Gastroesophageal sphincter (tissue), 4 donors: ENCODE data around the gene TRPC4AP. TPM values are rescaled to one million over a fixed set of nuclear protein-coding genes. Genes with fewer than 3 reads are reported as not detected.
A peak's percentile ranks its signal among the peaks of the same experiment; 100 is the strongest.

ENCODE experiments used
- ATAC-seq: fragments of 150-250 bp; one replicate; pipeline ENCODE4 v1.9.1; 2016; ENCODE audit warnings: mild to moderate bottlenecking, moderate library complexity
- H3K27ac ChIP-seq, 4 donors: fragments of 200-600 bp; sonication (generic) in 3 of 4; 1 replicate in 3 of 4; 2 replicates in 1 of 4; pipeline ENCODE4 v1.5.1; 2016 to 2019
- H3K27me3 ChIP-seq: fragments of 200-600 bp; sonication (generic); one replicate; pipeline ENCODE4 v1.5.1; 2019
- H3K36me3 ChIP-seq, 2 donors: fragments of 200-600 bp; sonication (generic); one replicate each; pipeline ENCODE4 v1.5.1; 2019; ENCODE audit warnings: control low read depth in 1 of 2
- H3K4me1 ChIP-seq, 3 donors: fragments of 200-600 bp; sonication (generic); 1 replicate in 2 of 3; 2 replicates in 1 of 3; pipeline ENCODE4 v1.5.1; 2016 to 2019; ENCODE audit warnings: control low read depth in 2 of 3
- H3K4me3 ChIP-seq, 2 donors: fragments of 200-600 bp; sonication (generic); one replicate each; pipeline ENCODE4 v1.5.1; 2019; ENCODE audit warnings: mild to moderate bottlenecking in 1 of 2, moderate library complexity in 1 of 2
- H3K9me3 ChIP-seq, 3 donors: fragments of 200-600 bp; sonication (generic); one replicate each; pipeline ENCODE4 v1.5.1; 2017 to 2019; ENCODE audit warnings: control low read depth in 2 of 3
- CTCF ChIP-seq, 4 experiments: fragments of 200-600 bp in 2 of 4; fragments of 450-650 bp in 2 of 4; sonication (generic) in 1 of 4; IDR thresholded peaks; one replicate each; pipeline ENCODE4 v1.5.1; 2017 to 2019; ENCODE audit warnings: antibody characterized with exemption in 4 of 4, mild to moderate bottlenecking in 2 of 4, moderate library complexity in 2 of 4
- EP300 ChIP-seq: sonication (generic); formaldehyde crosslinking; IDR thresholded peaks from one replicate; pipeline ENCODE4 v1.6.1; 2017; ENCODE audit warnings: antibody characterized with exemption, mild to moderate bottlenecking
- POLR2A ChIP-seq, 2 donors: fragments of 450-650 bp; IDR thresholded peaks; one replicate each; pipeline ENCODE4 v1.6.1; 2017; ENCODE audit warnings: antibody characterized with exemption in 2 of 2, mild to moderate bottlenecking in 2 of 2, moderate library complexity in 1 of 2
- POLR2AphosphoS5 ChIP-seq: sonication (generic); formaldehyde crosslinking; IDR thresholded peaks from one replicate; pipeline ENCODE4 v1.6.1; 2017; ENCODE audit warnings: antibody characterized with exemption
- WGBS, 2 donors: methylation state at CpG; one replicate each; pipeline ENCODE4 v1.1.5; 2018; ENCODE audit warnings: low coverage in 1 of 2; 5-methylcytosine and 5-hydroxymethylcytosine counted together
- total RNA-seq, 4 donors: library from RNA; depleted of rRNA; stranded (reverse); fragments of >200 nt; gene quantifications; one replicate each; pipeline ENCODE4 v1.1.0, GENCODE V29; 2016

Gene TRPC4AP
- total RNA-seq, 4 donors from 2014 or later: 47.5 to 57.1 (median 52.4) TPM

DNA sequence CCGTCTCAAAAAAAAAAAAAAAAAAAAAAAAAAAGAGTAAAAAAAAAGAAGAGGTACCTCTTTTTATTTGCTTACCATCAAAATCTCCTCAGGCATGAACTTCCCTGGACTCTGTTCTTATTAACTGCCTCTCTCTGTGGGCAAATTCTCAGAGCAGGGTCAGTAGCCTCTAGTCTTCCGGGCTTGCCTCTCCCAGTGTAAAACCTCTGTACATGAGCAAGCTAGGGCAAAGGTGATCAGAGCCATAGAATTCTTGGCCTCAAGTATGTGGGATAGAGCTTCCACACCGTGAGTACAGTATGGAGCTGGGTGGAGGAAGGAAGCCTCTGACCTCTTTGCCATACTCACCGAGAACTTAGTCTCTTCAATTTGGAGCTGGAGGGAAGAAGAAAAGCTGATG lies 58.5 kb downstream of the TRPC4AP start:
- peaks cover 6 to 78% of the 10 kb centered on the region in 2 donors for H3K36me3 ChIP-seq
- TF ChIP-seq POLR2A (IDR thresholded peaks at IDR 0.05) (no peak), CTCF (IDR thresholded peaks at IDR 0.05) (no peak), EP300 (no peak), POLR2AphosphoS5 (no peak)
- no peaks in the 10 kb centered on the region for H3K9me3 ChIP-seq
- 100% methylated on average over 1 to 3 of the region's 4 CpGs for WGBS, 2 donors
- no peaks in the 10 kb centered on the region for H3K27me3 ChIP-seq
- no peak overlapping the region for H3K4me3 ChIP-seq
- no peak overlapping the region for H3K27ac ChIP-seq
- no peak for ATAC-seq
- H3K4me1 ChIP-seq: no peaks in the 10 kb centered on the region

GRCh38 chr20:35030136-35030535 lies 62.5 kb downstream of the TRPC4AP start:
- no peak overlapping the region for H3K27ac ChIP-seq
- WGBS, 2 donors: 95 to 100% methylated on average over 3 to 4 of the region's 4 CpGs
- peaks cover 6 to 81% of the 10 kb centered on the region in 2 donors for H3K36me3 ChIP-seq
- H3K4me3 ChIP-seq: no peak overlapping the region
- TF ChIP-seq POLR2A (IDR thresholded peaks at IDR 0.05): no peak
- TF ChIP-seq CTCF (IDR thresholded peaks at IDR 0.05): no peak
- no peak for TF ChIP-seq EP300
- TF ChIP-seq POLR2AphosphoS5: no peak
- no peaks in the 10 kb centered on the region for H3K27me3 ChIP-seq
- no peaks in the 10 kb centered on the region for H3K4me1 ChIP-seq
- H3K9me3 ChIP-seq: no peaks in the 10 kb centered on the region
- ATAC-seq: no peak

GRCh38 chr20:35027301-35027700 lies 65.3 kb downstream of the TRPC4AP start:
- H3K36me3 ChIP-seq: peaks cover 0 to 81% of the 10 kb centered on the region in 2 donors

DNA sequence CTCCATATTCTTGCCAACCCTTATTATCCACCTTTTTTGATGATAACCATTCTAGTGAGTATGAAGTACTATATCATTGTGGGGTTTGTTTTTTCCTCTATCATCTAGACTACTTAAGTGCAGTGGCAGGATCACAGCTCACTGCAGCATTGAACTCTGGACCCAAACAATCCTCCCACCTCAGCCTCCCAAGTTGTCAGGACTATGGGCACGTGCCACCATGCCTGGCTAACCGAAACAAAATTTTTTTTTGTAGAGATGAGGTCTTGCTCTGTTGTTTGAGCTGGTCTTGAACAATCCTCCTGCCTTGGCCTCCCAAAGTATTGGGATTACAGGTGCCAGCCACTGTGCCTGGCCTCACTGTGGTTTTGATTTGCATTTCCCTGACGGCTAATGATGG lies 67.5 kb downstream of the TRPC4AP start:
- ATAC-seq: no peak
- H3K27me3 ChIP-seq: no peaks in the 10 kb centered on the region
- TF ChIP-seq POLR2AphosphoS5 (no peak), EP300 (no peak), CTCF (IDR thresholded peaks at IDR 0.05) (no peak), POLR2A (IDR thresholded peaks at IDR 0.05) (no peak)
- 90 to 92% methylated on average over 3 of the region's 3 CpGs for WGBS, 2 donors
- H3K27ac ChIP-seq: no peak overlapping the region
- H3K9me3 ChIP-seq: no peaks in the 10 kb centered on the region
- peaks cover 0 to 36% (median 0%) of the 10 kb centered on the region in 3 donors for H3K4me1 ChIP-seq
- H3K36me3 ChIP-seq: peaks cover 0 to 81% of the 10 kb centered on the region in 2 donors
- no peak overlapping the region for H3K4me3 ChIP-seq

More at GRCh38 chr20:35027301-35027700, 65.3 kb downstream of the TRPC4AP start:
- no peak for TF ChIP-seq CTCF (IDR thresholded peaks at IDR 0.05)
- no peak for TF ChIP-seq EP300
- TF ChIP-seq POLR2A (IDR thresholded peaks at IDR 0.05): no peak
- TF ChIP-seq POLR2AphosphoS5: no peak
- no peaks in the 10 kb centered on the region for H3K27me3 ChIP-seq
- no peak overlapping the region for H3K27ac ChIP-seq
- H3K4me1 ChIP-seq: peaks cover 0 to 17% (median 0%) of the 10 kb centered on the region in 3 donors
- WGBS, 2 donors: 44 to 59% methylated on average over 2 of the region's 2 CpGs
- no peak overlapping the region for H3K4me3 ChIP-seq
- H3K9me3 ChIP-seq: no peaks in the 10 kb centered on the region
- ATAC-seq: no peak

DNA sequence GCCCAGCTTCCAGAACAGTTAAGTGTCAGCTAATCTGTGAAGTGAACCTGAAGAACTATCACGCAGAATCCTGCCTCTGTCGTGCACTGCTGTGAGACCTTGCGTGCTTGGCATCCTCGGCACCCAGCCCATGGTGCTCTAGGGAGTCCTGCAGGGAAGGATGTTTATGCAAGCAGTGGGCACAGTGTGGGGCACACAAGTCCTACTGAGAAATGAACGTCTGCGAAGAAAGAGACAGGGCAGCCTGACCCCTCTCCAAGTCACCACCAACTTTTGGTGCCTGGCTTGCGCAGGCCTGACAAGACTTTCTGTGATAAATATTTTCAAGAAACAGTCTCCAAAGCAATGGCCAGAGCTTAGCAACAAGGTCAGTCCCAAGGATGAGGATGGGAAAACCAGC lies 69.0 kb downstream of the TRPC4AP start:
- no peak overlapping the region for H3K4me3 ChIP-seq
- peaks cover 0 to 42% (median 0%) of the 10 kb centered on the region in 3 donors for H3K4me1 ChIP-seq
- H3K9me3 ChIP-seq: no peaks in the 10 kb centered on the region
- TF ChIP-seq CTCF (IDR thresholded peaks at IDR 0.05) (no peak), POLR2AphosphoS5 (no peak), EP300 (no peak), POLR2A (IDR thresholded peaks at IDR 0.05) (no peak)
- 32 to 74% methylated on average over 7 of the region's 7 CpGs for WGBS, 2 donors
- peaks cover 0 to 88% of the 10 kb centered on the region in 2 donors for H3K36me3 ChIP-seq
- ATAC-seq: no peak
- no peaks in the 10 kb centered on the region for H3K27me3 ChIP-seq
- peak overlapping the region in 1 of 4 donors; percentile 24 for H3K27ac ChIP-seq
